Activated CD4-positive, CD25-positive, alpha-beta regulatory T cell (primary cell): Measurements from ENCODE around the gene MYO3B.
"Not testable (repeated sequence)": the region's sequence is repeated elsewhere in the genome, so short reads cannot be mapped to it uniquely, and the experiment has no call there.

Experiments used
- DNase-seq, 4 experiments: peaks; one replicate each; lab custom pipeline; 2025; lab: John Stamatoyannopoulos, UW

Gene MYO3B

DNA sequence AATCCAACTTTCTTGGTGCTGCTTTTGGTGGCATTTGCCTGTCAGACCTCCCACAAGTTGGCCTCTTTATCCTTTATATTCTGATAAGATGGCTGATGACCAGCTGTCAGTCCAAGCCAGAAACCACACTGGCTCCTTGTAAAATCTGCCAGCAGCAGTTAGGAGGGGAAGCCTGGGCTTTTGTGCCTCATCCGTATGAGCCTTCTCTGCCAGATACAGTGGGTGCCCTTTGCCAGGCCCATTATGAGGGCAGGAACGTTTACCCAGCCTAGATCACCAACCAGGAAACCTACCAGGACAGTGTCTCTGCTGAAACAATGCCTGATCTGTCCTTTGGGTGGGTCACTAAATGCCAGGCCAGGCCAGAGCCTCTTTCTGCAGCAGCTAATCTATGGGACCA, 334.3 kb downstream of the MYO3B start:
- DNase-seq: no peak

- no peak for DNase-seq
These were observed 336.2 kb downstream of the MYO3B start for GRCh38 chr2:170514140-170514539.

GRCh38 chr2:170517538-170517937, 339.6 kb downstream of the MYO3B start:
- DNase-seq: no peak

GRCh38 chr2:170518911-170519310, 341.0 kb downstream of the MYO3B start:
- no peak for DNase-seq

DNA sequence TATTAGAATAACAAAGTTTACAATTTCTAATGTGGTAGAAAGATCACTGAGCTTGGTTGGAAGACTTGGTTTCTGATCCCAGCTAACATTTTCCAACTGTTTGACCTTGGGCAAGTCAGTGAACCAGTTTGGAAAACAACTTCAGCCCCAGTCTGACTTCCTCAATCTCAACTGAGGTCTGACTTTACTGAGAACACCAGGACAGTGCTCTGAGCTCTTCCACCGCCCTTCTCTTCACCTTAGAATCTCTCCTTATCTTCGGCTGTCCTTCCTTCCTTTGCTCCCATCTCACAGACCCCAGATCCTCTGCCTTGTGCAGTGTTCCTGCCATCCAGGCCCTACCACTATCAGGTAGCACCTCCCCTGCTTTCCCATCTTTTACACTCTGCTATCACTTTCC, 343.4 kb downstream of the MYO3B start:
- no peak for DNase-seq

DNA sequence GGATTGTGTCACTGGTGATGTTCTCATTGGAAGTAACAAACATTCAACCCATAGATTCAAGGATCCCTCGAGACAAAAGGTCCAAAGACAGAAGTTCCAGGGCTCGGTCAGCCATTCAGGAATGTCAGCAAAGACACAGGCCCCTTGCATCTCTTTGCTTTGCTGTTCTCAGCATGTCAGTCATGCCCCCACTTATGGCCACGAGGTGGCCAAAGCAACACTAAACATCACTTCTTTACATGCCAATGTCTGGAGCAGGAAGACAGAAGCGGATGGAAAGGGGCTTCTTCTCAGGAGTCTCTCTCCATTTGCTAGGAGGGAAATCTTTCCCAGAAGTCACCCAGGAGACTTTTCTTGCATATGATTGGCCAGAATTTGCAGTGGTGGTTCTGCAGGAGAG, 345.6 kb downstream of the MYO3B start:
- DNase-seq: no peak

DNA sequence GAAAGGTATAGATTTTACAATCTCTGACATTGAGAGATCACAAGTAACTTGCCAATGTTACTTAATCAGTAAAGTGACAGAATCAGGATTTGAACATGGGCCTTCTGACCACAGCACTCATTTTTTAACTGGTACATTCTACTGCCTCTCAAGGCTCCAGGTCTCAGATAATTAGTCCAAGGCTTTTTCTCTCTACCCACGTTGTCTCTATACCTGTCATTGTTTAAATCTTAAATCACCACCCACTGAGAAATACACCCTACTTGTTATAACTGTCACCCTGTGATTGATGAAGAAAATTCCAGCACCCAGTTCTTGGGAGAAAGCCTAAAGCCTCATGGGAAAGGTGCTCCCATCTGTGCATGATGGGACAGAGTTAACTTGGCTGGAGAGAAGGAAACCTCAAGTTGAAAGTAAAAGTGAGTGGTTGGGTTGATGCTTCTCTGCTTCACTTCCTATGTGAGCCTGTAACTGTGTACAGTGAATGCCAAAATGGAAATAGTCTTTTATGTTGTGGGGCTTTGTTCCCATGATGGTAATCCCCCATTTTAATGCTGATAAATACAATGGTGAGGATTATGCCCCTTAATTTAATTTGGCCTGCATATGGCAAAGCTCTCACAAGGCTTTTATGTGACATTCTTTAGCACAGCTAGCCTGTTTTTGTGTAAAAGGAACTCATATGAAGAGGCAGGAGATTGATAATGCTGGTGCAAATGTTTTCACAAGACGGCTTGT, 347.1 kb downstream of the MYO3B start:
- no peak for DNase-seq

DNA sequence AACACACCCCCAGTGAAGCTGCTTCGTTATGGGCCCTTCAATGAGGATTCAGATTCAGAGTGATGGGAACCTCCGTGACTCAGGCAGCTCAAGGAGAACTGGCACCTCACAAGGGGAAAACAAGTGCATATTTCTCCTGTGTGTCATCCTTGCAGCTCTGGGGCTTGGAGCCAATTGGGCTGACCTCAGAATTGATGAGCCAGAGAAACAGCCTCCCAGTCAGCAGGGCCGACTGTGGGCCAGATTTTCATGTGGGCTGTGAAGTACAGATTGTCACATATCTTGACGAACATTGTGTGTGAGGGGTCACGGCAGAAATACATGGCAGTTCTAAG, 347.6 kb downstream of the MYO3B start:
- no peak for DNase-seq

DNA sequence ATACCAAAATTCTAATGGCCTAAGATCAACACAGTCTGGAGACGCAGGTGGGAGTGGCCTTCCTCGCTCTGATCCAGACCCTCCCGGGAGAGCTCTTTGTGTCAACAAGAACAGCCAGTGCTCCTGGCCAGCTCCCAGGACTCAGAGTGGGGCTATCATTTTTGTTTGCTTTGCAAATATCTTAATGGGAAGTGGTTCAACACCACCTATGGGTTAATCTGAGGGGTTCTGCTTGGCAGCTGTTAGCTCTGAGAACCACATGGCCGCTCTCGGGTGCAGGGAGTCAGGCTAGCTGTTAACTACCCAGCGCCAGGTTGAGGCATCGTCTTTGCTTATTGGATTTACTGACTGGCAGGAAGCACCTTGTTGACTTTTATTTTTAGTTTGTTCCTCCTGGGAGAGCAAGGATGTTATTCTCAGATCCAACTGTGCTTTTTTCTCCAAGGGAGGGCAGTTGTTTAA, 352.4 kb downstream of the MYO3B start:
- DNase-seq: no peak

GRCh38 chr2:170530803-170531564, 353.0 kb downstream of the MYO3B start:
- DNase-seq: no peak

DNA sequence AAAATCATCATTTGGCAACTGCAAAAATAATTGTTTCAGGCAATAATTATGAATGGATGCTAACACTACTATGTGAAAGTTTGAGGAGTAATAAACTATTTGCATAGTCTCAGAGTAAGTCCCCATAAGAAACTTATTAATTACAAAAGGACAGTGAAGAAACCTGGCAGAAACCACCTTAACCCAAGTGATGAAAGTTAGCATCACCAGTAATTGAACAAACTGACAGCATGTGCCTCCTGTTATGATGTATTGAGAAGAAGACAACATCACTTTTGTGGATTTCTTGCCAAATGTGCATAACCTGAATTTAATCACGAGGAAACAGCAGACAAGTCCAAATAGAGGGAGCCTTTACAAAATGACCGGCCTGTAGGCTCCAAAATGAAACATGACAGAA, 353.9 kb downstream of the MYO3B start:
- no peak for DNase-seq

GRCh38 chr2:170533156-170533555, 355.2 kb downstream of the MYO3B start:
- DNase-seq: no peak

DNA sequence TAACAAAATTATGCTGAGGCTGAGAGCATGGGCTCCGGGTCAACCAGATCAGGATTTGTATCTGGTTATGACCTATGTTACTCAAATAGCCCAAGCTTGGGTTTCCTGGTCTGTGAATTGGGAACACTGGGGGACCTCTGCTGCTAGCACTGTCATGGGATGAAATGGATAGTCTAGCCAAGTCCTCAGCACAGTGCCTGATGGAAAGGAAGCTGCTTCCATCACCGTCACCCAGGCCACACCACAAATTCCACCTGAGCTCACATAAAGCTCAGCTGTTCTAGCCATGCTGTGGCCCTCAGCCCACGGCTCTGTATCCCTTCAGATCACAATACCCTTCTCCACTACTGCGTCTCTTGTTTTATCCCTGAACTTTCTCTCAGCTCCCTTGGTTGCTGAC, 357.6 kb downstream of the MYO3B start:
- DNase-seq: no peak

DNA sequence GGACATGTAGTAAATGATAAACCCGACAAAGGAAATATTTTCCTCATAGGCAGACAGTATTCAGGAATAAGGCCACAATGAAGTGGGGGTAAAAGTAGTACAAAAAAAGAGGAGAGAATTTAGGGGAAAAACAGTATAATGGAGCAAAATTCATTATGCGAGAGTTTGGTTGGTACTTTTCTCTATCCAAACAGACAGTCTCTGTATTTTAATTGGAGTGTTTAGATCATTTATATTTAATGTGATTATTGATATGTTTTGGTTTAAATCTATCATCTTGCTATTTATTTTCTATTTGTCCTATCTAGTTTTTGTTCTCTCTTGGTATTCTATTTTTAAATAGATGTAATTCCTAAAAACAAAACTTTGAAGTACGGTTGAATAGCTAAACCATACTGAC, 366.9 kb downstream of the MYO3B start:
- DNase-seq: no peak

GRCh38 chr2:170548304-170548703, 370.4 kb downstream of the MYO3B start:
- DNase-seq: no peak

DNA sequence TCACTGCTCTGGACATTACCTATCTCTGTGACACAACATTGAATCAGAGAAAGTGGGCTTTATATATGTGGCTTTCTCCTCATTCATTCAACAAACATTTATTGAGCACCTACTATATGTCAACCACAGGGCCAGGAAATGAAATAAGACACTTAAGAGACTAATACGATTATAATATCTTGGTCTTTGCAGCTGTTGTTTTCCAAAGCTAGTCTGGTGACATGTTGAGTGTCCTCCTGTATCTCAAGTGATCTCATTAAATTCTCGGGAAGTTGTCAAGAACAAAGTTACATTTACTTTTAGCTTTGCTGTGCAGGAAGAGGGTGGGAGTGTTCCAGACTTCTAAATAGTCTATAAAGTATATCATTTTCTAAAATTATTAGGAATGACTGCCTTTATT, 372.6 kb downstream of the MYO3B start:
- DNase-seq: no peak

GRCh38 chr2:170551899-170552298, 374.0 kb downstream of the MYO3B start:
- DNase-seq: not testable (repeated sequence)

DNA sequence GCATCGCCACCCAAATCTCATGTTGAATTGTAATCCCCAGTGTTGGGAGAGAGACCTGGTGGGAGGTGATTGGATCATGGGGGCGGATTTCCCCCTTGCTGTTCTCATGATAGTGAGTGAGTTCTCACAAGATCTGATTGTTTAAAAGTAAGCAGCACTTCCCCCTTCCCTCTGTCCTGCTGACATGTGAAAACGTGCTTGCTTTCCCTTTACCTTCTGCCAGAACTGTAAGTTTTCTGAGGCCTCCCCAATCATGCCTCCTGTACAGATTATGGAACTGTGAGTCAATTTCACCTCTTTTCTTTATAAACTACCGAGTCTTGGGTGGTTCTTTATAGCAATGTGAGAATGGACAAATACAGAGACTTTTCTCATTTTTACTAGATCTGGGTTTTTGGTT, 375.8 kb downstream of the MYO3B start:
- DNase-seq: no peak

DNA sequence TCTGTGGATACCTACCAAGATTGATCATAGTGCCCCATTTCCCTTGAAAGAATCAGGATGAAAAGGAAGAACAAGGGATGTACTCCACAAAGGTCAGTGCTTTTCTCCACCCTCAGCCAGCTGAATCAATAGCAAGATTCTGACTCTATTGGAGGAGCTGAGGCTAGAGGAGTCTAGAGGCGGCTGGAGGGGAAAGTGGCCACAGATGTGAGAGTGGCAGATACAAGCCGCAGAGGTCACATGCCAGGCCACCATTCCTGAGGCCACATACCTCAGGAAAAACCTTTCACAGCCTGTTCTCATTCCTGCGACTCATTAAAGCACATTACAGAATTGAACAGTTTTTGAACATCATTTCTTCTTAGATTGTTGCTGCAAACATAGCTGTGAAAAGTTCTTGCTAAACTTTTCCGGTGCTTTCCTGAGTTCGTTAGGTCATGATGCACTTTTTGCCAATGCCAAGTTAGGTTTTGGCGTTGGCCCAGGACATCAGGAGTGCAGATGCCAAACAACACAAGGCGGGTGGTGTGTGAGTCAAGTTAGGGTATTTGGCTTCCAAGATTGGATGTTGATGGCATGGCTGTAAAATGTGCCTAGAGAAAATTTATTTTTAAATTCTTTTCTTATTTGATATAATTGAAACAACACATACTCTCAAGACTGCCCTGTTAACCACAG, 376.5 kb downstream of the MYO3B start:
- no peak for DNase-seq

GRCh38 chr2:170562928-170563327, 385.0 kb downstream of the MYO3B start:
- DNase-seq: no peak

DNA sequence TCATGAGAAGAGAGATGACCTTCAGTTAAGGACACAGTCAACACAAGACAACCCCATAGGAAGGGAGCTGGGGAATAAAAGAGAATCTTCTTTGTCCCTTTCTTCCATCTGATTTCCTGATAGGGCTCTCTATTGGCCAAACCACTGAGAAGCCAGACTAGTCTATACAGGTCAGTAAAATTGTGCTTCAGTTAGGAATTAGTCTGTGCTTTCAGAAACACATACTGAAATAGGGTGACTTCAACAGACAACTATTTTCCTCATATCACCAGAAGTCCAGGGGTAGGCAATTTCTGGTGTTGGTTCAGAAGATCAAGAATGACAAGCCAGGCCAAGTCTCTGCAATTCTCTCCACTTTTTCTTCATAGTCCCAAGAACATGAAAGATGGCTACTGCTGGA, 385.5 kb downstream of the MYO3B start:
- no peak for DNase-seq

- DNase-seq: no peak
These were observed 388.2 kb downstream of the MYO3B start for GRCh38 chr2:170566138-170566537.

GRCh38 chr2:170567429-170567828, 389.5 kb downstream of the MYO3B start:
- no peak for DNase-seq
